Measurements from ENCODE around the gene STK11. TPM values are rescaled to one million over a fixed set of nuclear protein-coding genes. Genes with fewer than 3 reads are reported as not detected.

Gene STK11
- total RNA-seq, 1 donor from 2014 or later = 64.8 TPM

- TF ChIP-seq CTCF (conservative IDR thresholded peaks at IDR 0.05) = no peak
- Mint-ChIP-seq H3K27ac (peak overlapping the region; percentile 80), H3K27me3 (no peaks in the 10 kb centered on the region), H3K4me1 (ENCODE audit: unreplicated experiment) (peaks cover 13% of the 10 kb centered on the region), H3K9me3 (no peaks in the 10 kb centered on the region), H3K36me3 (no peaks in the 10 kb centered on the region), H3K4me3 (peak overlapping the region; percentile 55)
- DNase-seq (ENCODE audit: extremely low spot score, unreplicated experiment) = no peak
Measured at GRCh38 chr19:1231729-1232637, 26.4 kb downstream of the STK11 start.

GRCh38 chr19:1232652-1233072, 27.1 kb downstream of the STK11 start:
- peaks cover 13% of the 10 kb centered on the region for H3K4me1 Mint-ChIP-seq (ENCODE audit: unreplicated experiment)
- H3K27me3 Mint-ChIP-seq = no peaks in the 10 kb centered on the region
- TF ChIP-seq CTCF (conservative IDR thresholded peaks at IDR 0.05) = no peak
- no peak for DNase-seq (ENCODE audit: extremely low spot score, unreplicated experiment)
- H3K9me3 Mint-ChIP-seq = no peaks in the 10 kb centered on the region
- peak overlapping the region; percentile 80 for H3K27ac Mint-ChIP-seq
- no peaks in the 10 kb centered on the region for H3K36me3 Mint-ChIP-seq
- peak overlapping the region; percentile 55 for H3K4me3 Mint-ChIP-seq

GRCh38 chr19:1233115-1233667, 27.6 kb downstream of the STK11 start:
- Mint-ChIP-seq H3K4me1 (ENCODE audit: unreplicated experiment) (peaks cover 13% of the 10 kb centered on the region), H3K9me3 (no peaks in the 10 kb centered on the region), H3K4me3 (no peak overlapping the region), H3K36me3 (no peaks in the 10 kb centered on the region), H3K27ac (no peak overlapping the region), H3K27me3 (no peaks in the 10 kb centered on the region)
- DNase-seq (ENCODE audit: extremely low spot score, unreplicated experiment) = no peak
- no peak for TF ChIP-seq CTCF (conservative IDR thresholded peaks at IDR 0.05)

DNA sequence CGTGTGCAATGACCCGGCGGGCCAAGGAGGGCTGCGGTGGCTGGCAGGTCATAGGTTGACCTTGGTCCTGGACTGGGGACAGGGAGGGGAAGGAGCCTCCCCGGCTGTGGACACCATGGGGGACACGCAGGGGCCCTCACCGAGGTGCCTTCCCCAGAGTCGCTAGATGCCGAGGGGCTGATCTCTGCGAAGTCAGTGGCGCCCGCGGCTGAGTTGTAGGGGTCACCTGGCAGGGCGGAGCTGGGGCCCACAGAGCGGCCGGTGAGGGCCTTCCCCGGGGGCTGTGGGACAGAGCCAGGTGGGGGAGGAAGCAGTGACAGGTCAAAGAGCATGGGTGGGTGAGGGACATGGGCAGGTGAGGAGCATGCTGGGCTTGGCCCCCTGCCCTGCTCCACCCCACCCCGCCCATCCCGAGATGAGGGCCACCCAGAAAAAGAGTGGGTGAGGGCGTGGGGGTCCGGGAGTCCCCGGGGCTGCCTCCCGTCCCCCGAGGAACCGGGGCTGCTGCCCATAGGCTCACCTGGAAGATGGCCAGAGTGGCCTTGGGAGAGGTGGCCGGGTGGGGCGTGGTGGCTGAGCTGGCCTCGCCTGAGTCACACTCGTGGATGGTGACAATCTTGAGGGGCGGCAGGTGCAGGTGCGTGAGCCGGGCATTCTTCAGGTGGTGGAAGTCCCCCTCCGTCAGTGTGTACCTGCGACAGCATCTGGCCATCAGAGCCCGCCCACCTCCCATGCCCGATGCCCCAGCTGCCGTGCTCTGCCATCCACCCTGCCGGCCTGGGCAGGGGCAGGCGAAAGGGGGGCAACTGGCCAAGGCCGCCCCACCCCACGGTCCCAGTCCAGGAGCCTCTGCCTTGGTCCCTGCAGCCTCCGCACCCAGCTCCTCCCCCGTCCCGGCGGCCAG, 28.7 kb downstream of the STK11 start:
- no peak overlapping the region for H3K4me3 Mint-ChIP-seq
- no peak overlapping the region for H3K27ac Mint-ChIP-seq
- peaks cover 19% of the 10 kb centered on the region for H3K4me1 Mint-ChIP-seq (ENCODE audit: unreplicated experiment)
- no peak for DNase-seq (ENCODE audit: extremely low spot score, unreplicated experiment)
- no peaks in the 10 kb centered on the region for H3K36me3 Mint-ChIP-seq
- TF ChIP-seq CTCF (conservative IDR thresholded peaks at IDR 0.05) = no peak
- no peaks in the 10 kb centered on the region for H3K27me3 Mint-ChIP-seq
- H3K9me3 Mint-ChIP-seq = no peaks in the 10 kb centered on the region

DNA sequence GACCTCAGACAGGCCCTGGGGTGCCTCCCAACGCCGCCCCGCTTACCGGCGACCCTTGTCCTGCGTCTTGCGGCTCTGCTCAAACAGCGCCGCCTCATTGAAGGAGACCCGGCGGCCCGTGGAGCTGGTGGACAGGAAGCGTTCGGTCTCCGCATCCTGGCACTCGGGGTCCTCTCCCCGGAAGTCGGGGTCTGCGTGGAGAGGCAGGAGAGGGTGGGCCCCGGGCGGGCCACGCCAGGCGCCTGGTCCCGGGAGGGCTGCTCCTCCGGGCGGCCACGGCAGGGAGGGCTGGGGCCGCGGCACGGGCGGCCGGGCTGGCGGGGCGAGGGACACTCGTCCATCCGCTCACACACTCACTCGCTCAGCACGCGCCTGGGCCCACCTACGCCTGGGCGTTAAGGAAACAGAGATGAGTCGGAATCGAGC, 29.4 kb downstream of the STK11 start:
- H3K36me3 Mint-ChIP-seq = no peaks in the 10 kb centered on the region
- TF ChIP-seq CTCF (conservative IDR thresholded peaks at IDR 0.05) = no peak
- DNase-seq (ENCODE audit: extremely low spot score, unreplicated experiment) = no peak
- H3K27me3 Mint-ChIP-seq = no peaks in the 10 kb centered on the region
- no peak overlapping the region for H3K4me3 Mint-ChIP-seq
- H3K27ac Mint-ChIP-seq = no peak overlapping the region
- H3K9me3 Mint-ChIP-seq = no peaks in the 10 kb centered on the region
- peaks cover 19% of the 10 kb centered on the region for H3K4me1 Mint-ChIP-seq (ENCODE audit: unreplicated experiment)

Data from type B pancreatic cell (in vitro differentiated cells).